ENCODE results near the gene PDSS1.

Gene PDSS1

GRCh38 chr10:26780106-26780792 is 82.7 kb downstream of the PDSS1 start:
- no peaks in the 10 kb centered on the region for H3K9me3 ChIP-seq (ENCODE audit: insufficient read depth, low read depth, low read length)
- H3K9ac ChIP-seq (ENCODE audit: low read depth, low read length, poor library complexity, severe bottlenecking) = no peak overlapping the region
- H3K9me2 ChIP-seq (replicated peaks; ENCODE audit: low read depth, low read length) = no peaks in the 10 kb centered on the region
- peaks cover 97% of the 10 kb centered on the region for H3K79me2 ChIP-seq (ENCODE audit: insufficient read depth, low read length)
- TF ChIP-seq EZH2phosphoT487 (IDR thresholded peaks at IDR 0.05; ENCODE audit: borderline replicate concordance) = no peak
- TF ChIP-seq CTCF (conservative IDR thresholded peaks at IDR 0.05; ENCODE audit: low read length) = no peak
- peaks cover 14% of the 10 kb centered on the region for H3K4me1 ChIP-seq (ENCODE audit: insufficient read depth, low read length, poor library complexity, severe bottlenecking)
- H3F3A ChIP-seq (ENCODE audit: low read depth) = no peaks in the 10 kb centered on the region
- H2AFZ ChIP-seq (ENCODE audit: low read length) = no peak overlapping the region
- peaks cover 13% of the 10 kb centered on the region; the same call in 1 of the 2 replicates for H3K36me3 ChIP-seq (ENCODE audit: insufficient read depth, low read length)
- H4K20me1 ChIP-seq (ENCODE audit: insufficient read depth, low read length, poor library complexity, severe bottlenecking) = peaks cover 50% of the 10 kb centered on the region
- no peak overlapping the region for H3K4me2 ChIP-seq (ENCODE audit: low read depth, low read length, poor library complexity, severe bottlenecking)
- no peaks in the 10 kb centered on the region for H3K27me3 ChIP-seq (ENCODE audit: insufficient read depth, low read length, poor library complexity, severe bottlenecking)
- no peak overlapping the region for H3K4me3 ChIP-seq (ENCODE audit: low read length, poor library complexity, severe bottlenecking)

DNA sequence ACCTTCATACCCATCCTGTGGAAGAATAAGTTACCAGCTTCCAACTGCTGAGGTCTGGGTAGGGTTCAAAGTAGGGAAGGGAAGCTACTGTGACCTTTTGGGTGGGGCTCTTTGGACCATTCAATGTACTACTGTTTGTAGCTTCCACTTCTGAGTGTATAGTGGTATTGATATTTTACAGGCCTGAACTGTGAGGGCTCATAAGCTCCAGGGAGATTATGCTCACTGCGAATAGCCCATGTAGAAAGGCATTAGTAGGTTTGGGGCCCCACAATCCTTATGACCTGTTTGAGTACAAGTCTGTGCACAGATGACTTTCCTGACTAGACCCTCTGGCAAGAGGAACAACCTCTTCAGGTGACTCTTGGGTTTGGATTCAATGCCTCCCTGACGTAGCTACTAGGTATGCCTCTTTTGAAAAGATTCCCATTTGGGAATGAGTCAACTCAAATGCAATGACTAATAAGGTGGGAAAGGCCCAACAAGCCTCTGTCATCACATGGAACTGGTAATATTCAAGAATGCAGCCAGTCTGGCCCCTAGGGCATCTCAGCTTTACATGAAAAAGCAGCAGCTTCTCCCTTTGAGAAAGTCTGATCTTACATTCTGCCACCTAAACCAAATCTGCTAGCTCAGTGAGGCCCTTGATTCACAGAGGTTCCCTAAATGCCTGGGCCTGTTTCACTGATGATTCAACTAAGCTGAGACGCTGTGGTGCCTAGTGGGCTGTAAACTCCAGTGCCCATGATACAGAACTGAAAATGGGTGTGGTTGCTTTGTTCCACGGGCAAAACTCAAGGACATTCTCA is 83.5 kb downstream of the PDSS1 start:
- H3K4me3 ChIP-seq (ENCODE audit: low read length, poor library complexity, severe bottlenecking) = no peak overlapping the region
- H3K4me1 ChIP-seq (ENCODE audit: insufficient read depth, low read length, poor library complexity, severe bottlenecking) = peaks cover 14% of the 10 kb centered on the region
- no peaks in the 10 kb centered on the region for H3K27me3 ChIP-seq (ENCODE audit: insufficient read depth, low read length, poor library complexity, severe bottlenecking)
- no peaks in the 10 kb centered on the region for H3K9me3 ChIP-seq (ENCODE audit: insufficient read depth, low read depth, low read length)
- no peak overlapping the region for H3K9ac ChIP-seq (ENCODE audit: low read depth, low read length, poor library complexity, severe bottlenecking)
- H3K9me2 ChIP-seq (replicated peaks; ENCODE audit: low read depth, low read length) = no peaks in the 10 kb centered on the region
- TF ChIP-seq CTCF (conservative IDR thresholded peaks at IDR 0.05; ENCODE audit: low read length) (no peak), EZH2phosphoT487 (IDR thresholded peaks at IDR 0.05; ENCODE audit: borderline replicate concordance) (no peak)
- H3K36me3 ChIP-seq (ENCODE audit: insufficient read depth, low read length) = peaks cover 9% of the 10 kb centered on the region; the same call in 1 of the 2 replicates
- H4K20me1 ChIP-seq (ENCODE audit: insufficient read depth, low read length, poor library complexity, severe bottlenecking) = peaks cover 55% of the 10 kb centered on the region
- H3K4me2 ChIP-seq (ENCODE audit: low read depth, low read length, poor library complexity, severe bottlenecking) = no peak overlapping the region
- no peaks in the 10 kb centered on the region for H3F3A ChIP-seq (ENCODE audit: low read depth)
- peaks cover 97% of the 10 kb centered on the region for H3K79me2 ChIP-seq (ENCODE audit: insufficient read depth, low read length)
- H2AFZ ChIP-seq (ENCODE audit: low read length) = no peak overlapping the region

DNA sequence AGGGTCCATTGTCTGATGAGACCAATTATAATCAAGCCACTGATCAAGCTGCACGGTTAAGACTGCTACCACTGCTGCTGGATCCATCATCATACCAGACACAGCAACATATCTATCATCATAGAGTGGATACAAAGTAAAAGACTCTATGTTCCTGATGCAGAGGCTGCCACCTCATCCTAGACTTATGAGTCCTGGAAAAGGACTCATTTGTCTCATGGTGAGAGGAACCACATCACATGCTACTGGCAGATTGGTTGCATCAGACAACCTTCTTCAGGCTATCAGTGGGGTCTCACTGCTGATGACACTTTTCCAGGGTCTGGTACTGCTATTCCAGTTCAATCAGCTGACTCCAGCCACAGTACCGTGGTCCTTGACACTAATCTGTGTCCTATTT is 84.3 kb downstream of the PDSS1 start:
- H3K36me3 ChIP-seq (ENCODE audit: insufficient read depth, low read length) = peaks cover 6% of the 10 kb centered on the region; the same call in 1 of the 2 replicates
- H3K79me2 ChIP-seq (ENCODE audit: insufficient read depth, low read length) = peaks cover 99% of the 10 kb centered on the region
- H3K9ac ChIP-seq (ENCODE audit: low read depth, low read length, poor library complexity, severe bottlenecking) = no peak overlapping the region
- no peaks in the 10 kb centered on the region for H3K27me3 ChIP-seq (ENCODE audit: insufficient read depth, low read length, poor library complexity, severe bottlenecking)
- no peak overlapping the region for H2AFZ ChIP-seq (ENCODE audit: low read length)
- no peak overlapping the region for H3K4me2 ChIP-seq (ENCODE audit: low read depth, low read length, poor library complexity, severe bottlenecking)
- no peak overlapping the region for H3K4me3 ChIP-seq (ENCODE audit: low read length, poor library complexity, severe bottlenecking)
- H4K20me1 ChIP-seq (ENCODE audit: insufficient read depth, low read length, poor library complexity, severe bottlenecking) = peaks cover 56% of the 10 kb centered on the region
- no peak for TF ChIP-seq EZH2phosphoT487 (IDR thresholded peaks at IDR 0.05; ENCODE audit: borderline replicate concordance)
- no peak for TF ChIP-seq CTCF (conservative IDR thresholded peaks at IDR 0.05; ENCODE audit: low read length)
- no peaks in the 10 kb centered on the region for H3K9me2 ChIP-seq (replicated peaks; ENCODE audit: low read depth, low read length)
- peaks cover 14% of the 10 kb centered on the region for H3K4me1 ChIP-seq (ENCODE audit: insufficient read depth, low read length, poor library complexity, severe bottlenecking)
- H3K9me3 ChIP-seq (ENCODE audit: insufficient read depth, low read depth, low read length) = no peaks in the 10 kb centered on the region
- H3F3A ChIP-seq (ENCODE audit: low read depth) = no peaks in the 10 kb centered on the region
